OCI-LY1 (cell line): ENCODE results near the gene PAPSS1.

Experiments used
- H2AFZ ChIP-seq: fragments of 200-600 bp; sonication (generic), shearing (Covaris generic); 2 replicates; pipeline ENCODE4 v1.6.0; 2014; ENCODE audit warnings: antibody characterized with exemption, mild to moderate bottlenecking, low read length
- H3F3A ChIP-seq: fragments of 200-600 bp; sonication (generic), shearing (Covaris generic); 2 replicates; pipeline ENCODE4 v1.6.0; 2014; ENCODE audit warnings: mild to moderate bottlenecking, antibody characterized with exemption, low read length, moderate library complexity; ENCODE audit not compliant: insufficient read depth
- H3K27ac ChIP-seq: fragments of 200-600 bp; sonication (generic); 2 replicates; pipeline ENCODE4 v1.5.1; 2014; ENCODE audit warnings: low read length, mixed run types, mild to moderate bottlenecking, low read depth; ENCODE audit not compliant: poor library complexity, severe bottlenecking
- H3K27me3 ChIP-seq: fragments of 200-600 bp; sonication (generic); 2 replicates; pipeline ENCODE4 v1.6.0; 2014; ENCODE audit warnings: antibody characterized with exemption, mild to moderate bottlenecking, low read length, moderate library complexity; ENCODE audit not compliant: insufficient read depth
- H3K36me3 ChIP-seq: fragments of 200-600 bp; sonication (generic); 2 replicates; pipeline ENCODE4 v1.6.1; 2014; ENCODE audit warnings: mild to moderate bottlenecking, antibody characterized with exemption, low read length, moderate library complexity, mixed read lengths; ENCODE audit not compliant: insufficient read depth
- H3K4me1 ChIP-seq: fragments of 200-600 bp; sonication (generic); 2 replicates; pipeline ENCODE4 v1.5.1; 2014; ENCODE audit warnings: mild to moderate bottlenecking, low read length, moderate library complexity; ENCODE audit not compliant: insufficient read depth, severe bottlenecking
- H3K4me2 ChIP-seq: fragments of 200-600 bp; sonication (generic), shearing (Covaris generic); 2 replicates; pipeline ENCODE4 v1.6.1; 2014; ENCODE audit warnings: low read length
- H3K4me3 ChIP-seq: fragments of 200-600 bp; sonication (generic); 2 replicates; pipeline ENCODE4 v1.5.1; 2014; ENCODE audit warnings: low read length, low read depth, mild to moderate bottlenecking, mixed read lengths; ENCODE audit not compliant: poor library complexity, severe bottlenecking
- H3K79me2 ChIP-seq: fragments of 200-600 bp; shearing (Covaris generic); 2 replicates; pipeline ENCODE4 v1.6.1; 2016; ENCODE audit warnings: mixed run types, low read length, mixed read lengths; ENCODE audit not compliant: insufficient read depth
- H3K9ac ChIP-seq: fragments of 200-600 bp; sonication (generic), shearing (Covaris generic); 2 replicates; pipeline ENCODE4 v1.6.1; 2014; ENCODE audit warnings: mild to moderate bottlenecking, low read length, mixed read lengths
- H3K9me2 ChIP-seq: fragments of 200-600 bp; sonication (generic), shearing (Covaris generic); 2 replicates; pipeline ENCODE4 v1.6.1; 2014; ENCODE audit warnings: low read depth, mild to moderate bottlenecking, low read length, mixed read lengths
- H3K9me3 ChIP-seq: fragments of 200-600 bp; shearing (Covaris generic); 2 replicates; pipeline ENCODE4 v1.6.1; 2014; ENCODE audit warnings: low read length, mixed read lengths
- H4K20me1 ChIP-seq: fragments of 200-600 bp; sonication (generic), shearing (Covaris generic); 2 replicates; pipeline ENCODE4 v1.6.0; 2016; ENCODE audit warnings: mild to moderate bottlenecking, low read length; ENCODE audit not compliant: insufficient read depth
- CTCF ChIP-seq: fragments of 200-600 bp; sonication (generic), shearing (Covaris generic); IDR thresholded peaks from 2 replicates; pipeline ENCODE4 v1.5.1; 2017; ENCODE audit warnings: mild to moderate bottlenecking, antibody characterized with exemption, low read length, moderate library complexity, mixed read lengths
- EZH2 ChIP-seq: fragments of 200-600 bp; sonication (generic), shearing (Covaris generic); IDR thresholded peaks from 2 replicates; pipeline ENCODE4 v1.8.0; 2017; ENCODE audit warnings: borderline replicate concordance, mixed run types, mild to moderate bottlenecking, antibody characterized with exemption, low read length, moderate library complexity, mixed read lengths

PAPSS1 gene

GRCh38 chr4:107648178-107648991 is 71.6 kb downstream of the PAPSS1 start:
- Histone ChIP-seq H3K9me2 (no peaks in the 10 kb centered on the region), H3K36me3 (peaks cover 45% of the 10 kb centered on the region), H3K27me3 (no peaks in the 10 kb centered on the region)

GRCh38 chr4:107647591-107647990 is 72.4 kb downstream of the PAPSS1 start:
- H3K9ac ChIP-seq: no peak overlapping the region
- H3K79me2 ChIP-seq: no peaks in the 10 kb centered on the region
- no peaks in the 10 kb centered on the region for H3K9me2 ChIP-seq
- H3F3A ChIP-seq: no peaks in the 10 kb centered on the region
- no peaks in the 10 kb centered on the region for H3K27me3 ChIP-seq
- TF ChIP-seq CTCF (no peak), EZH2 (no peak)
- H3K4me1 ChIP-seq: no peaks in the 10 kb centered on the region
- H4K20me1 ChIP-seq: no peaks in the 10 kb centered on the region
- no peak overlapping the region for H3K27ac ChIP-seq
- H3K36me3 ChIP-seq: peaks cover 46% of the 10 kb centered on the region
- no peak overlapping the region for H3K4me3 ChIP-seq
- H3K4me2 ChIP-seq: no peak overlapping the region
- H2AFZ ChIP-seq: no peak overlapping the region
- H3K9me3 ChIP-seq: no peaks in the 10 kb centered on the region; the same call in 1 of the 2 replicates

More at GRCh38 chr4:107648178-107648991, 71.6 kb downstream of the PAPSS1 start:
- Histone ChIP-seq H3F3A (no peaks in the 10 kb centered on the region), H4K20me1 (no peaks in the 10 kb centered on the region), H3K4me2 (no peak overlapping the region), H3K27ac (no peak overlapping the region), H3K9ac (no peak overlapping the region), H3K9me3 (no peaks in the 10 kb centered on the region; the same call in 1 of the 2 replicates), H2AFZ (no peak overlapping the region), H3K79me2 (no peaks in the 10 kb centered on the region), H3K4me3 (no peak overlapping the region), H3K4me1 (no peaks in the 10 kb centered on the region)
- TF ChIP-seq EZH2 (no peak), CTCF (no peak)

- Histone ChIP-seq H3K27me3 (no peaks in the 10 kb centered on the region), H2AFZ (no peak overlapping the region), H3K27ac (no peak overlapping the region), H3K4me2 (no peak overlapping the region), H4K20me1 (no peaks in the 10 kb centered on the region), H3K79me2 (no peaks in the 10 kb centered on the region), H3K9me3 (no peaks in the 10 kb centered on the region), H3K36me3 (peaks cover 28% of the 10 kb centered on the region), H3K9me2 (no peaks in the 10 kb centered on the region), H3K4me3 (no peak overlapping the region), H3K4me1 (no peaks in the 10 kb centered on the region), H3F3A (no peaks in the 10 kb centered on the region), H3K9ac (no peak overlapping the region)
- TF ChIP-seq EZH2 (no peak), CTCF (no peak)
Measured at GRCh38 chr4:107645604-107646003, 74.4 kb downstream of the PAPSS1 start.
